ENCODE measurements around the gene ARMC9. TPM values are rescaled to one million over a fixed set of nuclear protein-coding genes. Genes with fewer than 3 reads are reported as not detected.

Gene ARMC9
- total RNA-seq, 1 donor from 2014 or later = 8.4 TPM

- DNase-seq (ENCODE audit: low read depth) (no peak), FAIRE-seq (no peak)
Observed at GRCh38 chr2:231203087-231203486, 4.7 kb downstream of the ARMC9 start.

GRCh38 chr2:231204146-231204545 lies 5.7 kb downstream of the ARMC9 start:
- no peak for DNase-seq (ENCODE audit: low read depth)
- FAIRE-seq = no peak
- Histone ChIP-seq H3K27me3 (ENCODE audit: control insufficient read depth, insufficient read depth, low read length) (no peaks in the 10 kb centered on the region), H3K36me3 (ENCODE audit: control insufficient read depth, insufficient read depth, low read length) (peaks cover 1% of the 10 kb centered on the region), H3K4me3 (ENCODE audit: low read depth, low read length) (no peak overlapping the region)
- TF ChIP-seq CTCF (IDR thresholded peaks at IDR 0.05; ENCODE audit: insufficient read depth, low read length, severe bottlenecking) = no peak

More at GRCh38 chr2:231203087-231203486, 4.7 kb downstream of the ARMC9 start:
- no peaks in the 10 kb centered on the region for H3K36me3 ChIP-seq (ENCODE audit: control insufficient read depth, insufficient read depth, low read length)
- TF ChIP-seq CTCF (IDR thresholded peaks at IDR 0.05; ENCODE audit: insufficient read depth, low read length, severe bottlenecking) = no peak
- no peaks in the 10 kb centered on the region for H3K27me3 ChIP-seq (ENCODE audit: control insufficient read depth, insufficient read depth, low read length)
- H3K4me3 ChIP-seq (ENCODE audit: low read depth, low read length) = no peak overlapping the region

- Histone ChIP-seq H3K4me3 (ENCODE audit: low read depth, low read length) (no peak overlapping the region), H3K36me3 (ENCODE audit: control insufficient read depth, insufficient read depth, low read length) (peaks cover 1% of the 10 kb centered on the region), H3K27me3 (ENCODE audit: control insufficient read depth, insufficient read depth, low read length) (no peaks in the 10 kb centered on the region)
- no peak for DNase-seq (ENCODE audit: low read depth)
- TF ChIP-seq CTCF (IDR thresholded peaks at IDR 0.05; ENCODE audit: insufficient read depth, low read length, severe bottlenecking) = no peak
- no peak for FAIRE-seq
Observed at GRCh38 chr2:231204581-231204980, 6.2 kb downstream of the ARMC9 start.

- no peak for TF ChIP-seq CTCF (IDR thresholded peaks at IDR 0.05; ENCODE audit: insufficient read depth, low read length, severe bottlenecking)
- H3K36me3 ChIP-seq (ENCODE audit: control insufficient read depth, insufficient read depth, low read length) = peaks cover 1% of the 10 kb centered on the region
- no peak overlapping the region for H3K4me3 ChIP-seq (ENCODE audit: low read depth, low read length)
- FAIRE-seq = no peak
- no peak for DNase-seq (ENCODE audit: low read depth)
- no peaks in the 10 kb centered on the region for H3K27me3 ChIP-seq (ENCODE audit: control insufficient read depth, insufficient read depth, low read length)
Observed at GRCh38 chr2:231207734-231208133, 9.3 kb downstream of the ARMC9 start.

GRCh38 chr2:231210782-231211181 lies 12.4 kb downstream of the ARMC9 start:
- no peak for DNase-seq (ENCODE audit: low read depth)
- FAIRE-seq = no peak
- TF ChIP-seq CTCF (IDR thresholded peaks at IDR 0.05; ENCODE audit: insufficient read depth, low read length, severe bottlenecking) = no peak

GRCh38 chr2:231211486-231211885 lies 13.1 kb downstream of the ARMC9 start:
- Histone ChIP-seq H3K36me3 (ENCODE audit: control insufficient read depth, insufficient read depth, low read length) (peaks cover 3% of the 10 kb centered on the region), H3K27me3 (ENCODE audit: control insufficient read depth, insufficient read depth, low read length) (no peaks in the 10 kb centered on the region), H3K4me3 (ENCODE audit: low read depth, low read length) (no peak overlapping the region)
- DNase-seq (ENCODE audit: low read depth) (no peak), FAIRE-seq (no peak)
- TF ChIP-seq CTCF (IDR thresholded peaks at IDR 0.05; ENCODE audit: insufficient read depth, low read length, severe bottlenecking) = no peak

More at GRCh38 chr2:231210782-231211181, 12.4 kb downstream of the ARMC9 start:
- Histone ChIP-seq H3K27me3 (ENCODE audit: control insufficient read depth, insufficient read depth, low read length) (no peaks in the 10 kb centered on the region), H3K4me3 (ENCODE audit: low read depth, low read length) (no peak overlapping the region), H3K36me3 (ENCODE audit: control insufficient read depth, insufficient read depth, low read length) (peaks cover 3% of the 10 kb centered on the region)
